ENCODE measurements around the gene ATP1A1. TPM values are rescaled to one million over a fixed set of nuclear protein-coding genes. Genes with fewer than 3 reads are reported as not detected.

ATP1A1 gene
- total and polyA plus RNA-seq, 2 experiments from 2014 or later: 665 to 1,350 TPM

GRCh38 chr1:116345011-116345410 lies 28.0 kb upstream of the ATP1A1 start:
- Histone ChIP-seq H3K36me3 (no peaks in the 10 kb centered on the region), H3K4me3 (no peak overlapping the region), H3K27me3 (no peaks in the 10 kb centered on the region), H3K27ac (no peak overlapping the region), H3K4me1 (ENCODE audit: low read depth) (peaks cover 16% of the 10 kb centered on the region), H3K9me3 (ENCODE audit: low read depth) (no peaks in the 10 kb centered on the region)
- DNase-seq (ENCODE audit: low read depth in 1 of 2, low spot score in 1 of 2): no peak
- TF ChIP-seq CTCF (IDR thresholded peaks at IDR 0.05; ENCODE audit: low read depth, low read length): no peak

GRCh38 chr1:116345843-116346242 lies 27.2 kb upstream of the ATP1A1 start:
- no peaks in the 10 kb centered on the region for H3K9me3 ChIP-seq (ENCODE audit: low read depth)
- no peaks in the 10 kb centered on the region for H3K36me3 ChIP-seq
- peak overlapping the region; percentile 19 for H3K27ac ChIP-seq
- H3K4me1 ChIP-seq (ENCODE audit: low read depth): peaks cover 16% of the 10 kb centered on the region
- no peak overlapping the region for H3K4me3 ChIP-seq
- TF ChIP-seq CTCF (IDR thresholded peaks at IDR 0.05; ENCODE audit: low read depth, low read length): no peak
- no peaks in the 10 kb centered on the region for H3K27me3 ChIP-seq
- DNase-seq (ENCODE audit: low read depth in 1 of 2, low spot score in 1 of 2): no peak

- DNase-seq (ENCODE audit: low read depth in 1 of 2, low spot score in 1 of 2): no peak
- no peak for TF ChIP-seq CTCF (IDR thresholded peaks at IDR 0.05; ENCODE audit: low read depth, low read length)
- Histone ChIP-seq H3K9me3 (ENCODE audit: low read depth) (no peaks in the 10 kb centered on the region), H3K27ac (peak overlapping the region; percentile 67), H3K4me1 (ENCODE audit: low read depth) (peaks cover 16% of the 10 kb centered on the region), H3K36me3 (no peaks in the 10 kb centered on the region), H3K4me3 (no peak overlapping the region), H3K27me3 (no peaks in the 10 kb centered on the region)
Measured at GRCh38 chr1:116346943-116347673, 25.9 kb upstream of the ATP1A1 start.

GRCh38 chr1:116347696-116348095 lies 25.3 kb upstream of the ATP1A1 start:
- H3K9me3 ChIP-seq (ENCODE audit: low read depth): no peaks in the 10 kb centered on the region
- no peak overlapping the region for H3K4me3 ChIP-seq
- no peak for DNase-seq (ENCODE audit: low read depth in 1 of 2, low spot score in 1 of 2)
- H3K27ac ChIP-seq: peak overlapping the region; percentile 67
- H3K4me1 ChIP-seq (ENCODE audit: low read depth): peaks cover 16% of the 10 kb centered on the region
- no peak for TF ChIP-seq CTCF (IDR thresholded peaks at IDR 0.05; ENCODE audit: low read depth, low read length)
- no peaks in the 10 kb centered on the region for H3K27me3 ChIP-seq
- no peaks in the 10 kb centered on the region for H3K36me3 ChIP-seq

GRCh38 chr1:116350097-116350645 lies 22.9 kb upstream of the ATP1A1 start:
- TF ChIP-seq CTCF (IDR thresholded peaks at IDR 0.05; ENCODE audit: low read depth, low read length): no peak
- no peak for DNase-seq (ENCODE audit: low read depth in 1 of 2, low spot score in 1 of 2)

More at GRCh38 chr1:116350097-116350645, 22.9 kb upstream of the ATP1A1 start:
- no peaks in the 10 kb centered on the region for H3K36me3 ChIP-seq
- peaks cover 16% of the 10 kb centered on the region for H3K4me1 ChIP-seq (ENCODE audit: low read depth)
- no peaks in the 10 kb centered on the region for H3K9me3 ChIP-seq (ENCODE audit: low read depth)
- H3K27ac ChIP-seq: no peak overlapping the region
- H3K27me3 ChIP-seq: no peaks in the 10 kb centered on the region
- no peak overlapping the region for H3K4me3 ChIP-seq

Data from cardiac muscle cell (in vitro differentiated cells and primary cell).